Measurements from ENCODE around the gene FOXF1.

FOXF1 gene

GRCh38 chr16:86529160-86529559, 18.8 kb downstream of the FOXF1 start:
- no peak overlapping the region for H2AFZ ChIP-seq (ENCODE audit: low read length)
- peaks cover 1% of the 10 kb centered on the region; the same call in 1 of the 2 replicates for H3K27me3 ChIP-seq (replicated peaks; ENCODE audit: insufficient read depth, low read length)
- H3K9me2 ChIP-seq (replicated peaks; ENCODE audit: insufficient read depth, low read length) = no peaks in the 10 kb centered on the region
- TF ChIP-seq EZH2phosphoT487 (IDR thresholded peaks at IDR 0.05; ENCODE audit: low read length) (no peak), EZH2 (optimal IDR thresholded peaks at IDR 0.05; ENCODE audit: low read depth, low read length) (no peak), CTCF (IDR thresholded peaks at IDR 0.05; ENCODE audit: low read length) (no peak)
- H3F3A ChIP-seq (ENCODE audit: insufficient read depth, low read length) = no peaks in the 10 kb centered on the region
- no peak for DNase-seq
- H3K27ac ChIP-seq (ENCODE audit: low read length) = no peak overlapping the region
- H3K4me3 ChIP-seq (ENCODE audit: low read length) = no peak overlapping the region
- no peak overlapping the region for H3K4me2 ChIP-seq (ENCODE audit: low read depth, low read length)
- no peak overlapping the region for H3K9ac ChIP-seq (ENCODE audit: low read length)
- H3K79me2 ChIP-seq (ENCODE audit: low read length) = no peaks in the 10 kb centered on the region
- no peaks in the 10 kb centered on the region for H4K20me1 ChIP-seq (ENCODE audit: insufficient read depth, low read length)
- H3K36me3 ChIP-seq (replicated peaks; ENCODE audit: insufficient read depth, low read length) = no peaks in the 10 kb centered on the region
- no peaks in the 10 kb centered on the region for H3K4me1 ChIP-seq (ENCODE audit: low read length)
- no peaks in the 10 kb centered on the region for H3K9me3 ChIP-seq (replicated peaks; ENCODE audit: insufficient read depth, low read length)

- H3K27me3 ChIP-seq (replicated peaks; ENCODE audit: insufficient read depth, low read length) = no peaks in the 10 kb centered on the region
- H3K36me3 ChIP-seq (replicated peaks; ENCODE audit: insufficient read depth, low read length) = no peaks in the 10 kb centered on the region
- H4K20me1 ChIP-seq (ENCODE audit: insufficient read depth, low read length) = no peaks in the 10 kb centered on the region
- no peak for TF ChIP-seq CTCF (IDR thresholded peaks at IDR 0.05; ENCODE audit: low read length)
- TF ChIP-seq EZH2 (optimal IDR thresholded peaks at IDR 0.05; ENCODE audit: low read depth, low read length) = no peak
- no peak for TF ChIP-seq EZH2phosphoT487 (IDR thresholded peaks at IDR 0.05; ENCODE audit: low read length)
- no peaks in the 10 kb centered on the region for H3K4me1 ChIP-seq (ENCODE audit: low read length)
- H3K9me3 ChIP-seq (replicated peaks; ENCODE audit: insufficient read depth, low read length) = no peaks in the 10 kb centered on the region
- H3K4me3 ChIP-seq (ENCODE audit: low read length) = no peak overlapping the region
- no peak overlapping the region for H3K27ac ChIP-seq (ENCODE audit: low read length)
- no peaks in the 10 kb centered on the region for H3K9me2 ChIP-seq (replicated peaks; ENCODE audit: insufficient read depth, low read length)
- no peak overlapping the region for H2AFZ ChIP-seq (ENCODE audit: low read length)
- no peak overlapping the region for H3K4me2 ChIP-seq (ENCODE audit: low read depth, low read length)
- DNase-seq = no peak
- H3F3A ChIP-seq (ENCODE audit: insufficient read depth, low read length) = no peaks in the 10 kb centered on the region
- H3K9ac ChIP-seq (ENCODE audit: low read length) = no peak overlapping the region
- H3K79me2 ChIP-seq (ENCODE audit: low read length) = no peaks in the 10 kb centered on the region
Observed at GRCh38 chr16:86530251-86531190, 20.2 kb downstream of the FOXF1 start.

GRCh38 chr16:86531191-86531545, 20.8 kb downstream of the FOXF1 start:
- Histone ChIP-seq H3K27me3 (replicated peaks; ENCODE audit: insufficient read depth, low read length) (no peaks in the 10 kb centered on the region), H3K27ac (ENCODE audit: low read length) (no peak overlapping the region), H3K9me2 (replicated peaks; ENCODE audit: insufficient read depth, low read length) (no peaks in the 10 kb centered on the region), H3K79me2 (ENCODE audit: low read length) (no peaks in the 10 kb centered on the region), H3K4me1 (ENCODE audit: low read length) (no peaks in the 10 kb centered on the region), H3K9me3 (replicated peaks; ENCODE audit: insufficient read depth, low read length) (no peaks in the 10 kb centered on the region), H3K4me3 (ENCODE audit: low read length) (no peak overlapping the region), H4K20me1 (ENCODE audit: insufficient read depth, low read length) (no peaks in the 10 kb centered on the region), H2AFZ (ENCODE audit: low read length) (no peak overlapping the region), H3K36me3 (replicated peaks; ENCODE audit: insufficient read depth, low read length) (no peaks in the 10 kb centered on the region), H3K4me2 (ENCODE audit: low read depth, low read length) (no peak overlapping the region), H3K9ac (ENCODE audit: low read length) (no peak overlapping the region), H3F3A (ENCODE audit: insufficient read depth, low read length) (no peaks in the 10 kb centered on the region)
- no peak for DNase-seq
- TF ChIP-seq CTCF (IDR thresholded peaks at IDR 0.05; ENCODE audit: low read length) (no peak), EZH2phosphoT487 (IDR thresholded peaks at IDR 0.05; ENCODE audit: low read length) (no peak), EZH2 (optimal IDR thresholded peaks at IDR 0.05; ENCODE audit: low read depth, low read length) (no peak)

Data from MM.1S (cell line).